HepG2 (cell line): ENCODE measurements around the gene CMC1. TPM values are rescaled to one million over a fixed set of nuclear protein-coding genes. Genes with fewer than 3 reads are reported as not detected.

Experiments used
- ATAC-seq: fragments of 200-7000 bp; cut with Tn5 transposase; 3 replicates; pipeline ENCODE4 v1.9.1; 2020; ENCODE audit warnings: mild to moderate bottlenecking, moderate library complexity
- BruUV-seq: library from RNA; stranded (reverse); fragments of 400-500 nt; replicated peaks from 2 replicates; lab custom pipeline; 2021; lab: Mats Ljungman, UMichigan
- CTCF ChIA-PET: fragments of 300-600 bp; formaldehyde crosslinking; extraction: SDS; loops from one replicate; lab custom pipeline; 2021; ENCODE audit warnings: low total read pairs, inconsistent platforms, low intra/inter-chr PET ratio; lab: Yijun Ruan, JAX
- POLR2A ChIA-PET: fragments of 350-600 bp; sonication (Branson Sonifier 250); formaldehyde crosslinking; loops from one replicate; lab custom pipeline; 2020; ENCODE audit warnings: antibody characterized with exemption, inconsistent platforms; lab: Yijun Ruan, JAX
- DNase-seq: peaks from one replicate; pipeline ENCODE4 v3.0.0-alpha.2; 2015; ENCODE audit warnings: low spot score
- FAIRE-seq: peaks from 3 replicates; lab custom pipeline; 2011; peaks lifted over from hg19 to GRCh38; lab: Jason Lieb, UNC
- H2AFZ ChIP-seq: one replicate; pipeline ENCODE4 v1.6.1; 2011; ENCODE audit warnings: low read length, inconsistent platforms
- H3K27ac ChIP-seq: fragments of 300-600 bp; 3 replicates; pipeline ENCODE4 v1.8.0; 2011; ENCODE audit warnings: mixed run types, mild to moderate bottlenecking, mixed read lengths, low read length, inconsistent platforms; ENCODE audit not compliant: insufficient read depth; ENCODE audit errors: extremely low read length
- H3K27me3 ChIP-seq, 2 experiments: fragments of 200-600 bp in 1 of 2; 2 replicates in 1 of 2; 3 replicates in 1 of 2; pipeline versions ENCODE4 v1.6.0 to v1.8.0; 2011; ENCODE audit warnings: low read length in 2 of 2, mild to moderate bottlenecking in 2 of 2, moderate library complexity in 2 of 2, inconsistent platforms in 1 of 2; ENCODE audit not compliant: insufficient read depth in 2 of 2, control insufficient read depth in 1 of 2
- H3K36me3 ChIP-seq, 2 experiments: fragments of 200-600 bp in 1 of 2; replicated peaks in 1 of 2; 2 replicates in 1 of 2; 3 replicates in 1 of 2; pipeline versions ENCODE4 v1.5.1 to v1.8.0; 2011; ENCODE audit warnings: low read length in 2 of 2, inconsistent platforms in 1 of 2; ENCODE audit not compliant: insufficient read depth in 2 of 2, control insufficient read depth in 1 of 2
- H3K4me1 ChIP-seq: 2 replicates; pipeline ENCODE4 v1.5.1; 2012; ENCODE audit warnings: low read length, inconsistent platforms; ENCODE audit not compliant: insufficient read depth
- H3K4me2 ChIP-seq: 2 replicates; pipeline ENCODE4 v1.6.0; 2011; ENCODE audit warnings: low read depth, low read length, inconsistent platforms
- H3K4me3 ChIP-seq, 3 experiments: fragments of 200-600 bp in 1 of 3; sonication (generic), shearing (Covaris generic) in 1 of 3; replicated peaks in 1 of 3; 2 replicates each; pipeline ENCODE4 v1.5.1; 2011 to 2016; ENCODE audit warnings: low read length in 3 of 3, inconsistent platforms in 2 of 3, low read depth in 2 of 3, mild to moderate bottlenecking in 2 of 3, control low read depth in 1 of 3, mixed read lengths in 1 of 3; ENCODE audit not compliant: insufficient read depth in 1 of 3
- H3K79me2 ChIP-seq: one replicate; pipeline ENCODE4 v1.6.1; 2011; ENCODE audit warnings: low read length, inconsistent platforms; ENCODE audit not compliant: insufficient read depth
- H3K9ac ChIP-seq: 2 replicates; pipeline ENCODE4 v1.6.0; 2011; ENCODE audit warnings: mild to moderate bottlenecking, low read depth, low read length, inconsistent platforms; ENCODE audit not compliant: insufficient read depth
- H3K9me3 ChIP-seq: 2 replicates; pipeline ENCODE4 v1.5.1; 2012; ENCODE audit warnings: mild to moderate bottlenecking, low read length
- H4K20me1 ChIP-seq: 2 replicates; pipeline ENCODE4 v1.6.0; 2011; ENCODE audit warnings: inconsistent platforms, mild to moderate bottlenecking, low read length, moderate library complexity; ENCODE audit not compliant: insufficient read depth
- ATF7 ChIP-seq, 2 experiments: fragments of 450-650 bp in 1 of 2; sonication (generic) in 1 of 2; formaldehyde crosslinking in 1 of 2; IDR thresholded peaks; 2 replicates each; pipeline versions ENCODE4 v1.4.0 to v1.6.1; 2016 to 2020; ENCODE audit warnings: antibody characterized with exemption in 1 of 2, mild to moderate bottlenecking in 1 of 2, missing genetic modification reagents in 1 of 2
- CEBPB ChIP-seq: IDR thresholded peaks from 2 replicates; pipeline ENCODE4 v1.6.1; 2011; ENCODE audit warnings: low read depth, low read length, improper control_type of control experiment, borderline replicate concordance
- ZNF839 ChIP-seq: sonication (generic); formaldehyde crosslinking; IDR thresholded peaks from 2 replicates; pipeline ENCODE4 v1.4.0; 2020; ENCODE audit warnings: missing genetic modification reagents, mild to moderate bottlenecking, borderline replicate concordance
- WGBS: methylation state at CpG from one replicate; pipeline ENCODE4 v1.1.6; 2017; ENCODE audit warnings: low lambda C conversion rate; 5-methylcytosine and 5-hydroxymethylcytosine counted together
- in situ Hi-C: cut with HindIII; loops from 2 replicates; pipeline ENCODE4 v1.10.0; 2017; ENCODE audit warnings: low pct_unique_long_range_greater_than_20kb; ENCODE audit not compliant: extremely low pct_ligation_motif_present
- intact Hi-C: fragments of 100-400 bp; cut with micrococcal nuclease; formaldehyde crosslinking; loops from one replicate; pipeline ENCODE4 v1.10.0; 2022; ENCODE audit not compliant: unreplicated experiment
- polyA plus RNA-seq, 8 experiments: library from polyadenylated mRNA; depleted of rRNA in 3 of 8; stranded (reverse) in 7 of 8; unstranded in 1 of 8; fragments of >200 nt; fragmentation: Illumina TruSeq in 4 of 8; extraction: Trizol in 4 of 8; gene quantifications; 2 replicates each; pipeline versions ENCODE4 v1.2.1 to v1.2.3, GENCODE V29; 2011 to 2016; ENCODE audit warnings: low read depth in 4 of 8, missing spikeins in 1 of 8, mixed read lengths in 1 of 8; ENCODE audit not compliant: insufficient read depth in 1 of 8
- total RNA-seq, 5 experiments: library from RNA; depleted of rRNA; stranded (reverse); fragments of >200 nt; fragmentation: Illumina TruSeq; extraction: Trizol; gene quantifications; 2 replicates each; pipeline ENCODE4 v1.2.3, GENCODE V29; 2016; ENCODE audit warnings: low read depth in 1 of 5
- TF ChIP-seq, protein P1 (sequence below): sonication (generic); formaldehyde crosslinking; IDR thresholded peaks from 2 replicates; pipeline ENCODE4 v1.5.1; 2020; ENCODE audit warnings: missing genetic modification reagents, mild to moderate bottlenecking, borderline replicate concordance
- TF ChIP-seq, protein P2 (sequence below), 2 experiments: fragments of 450-650 bp in 1 of 2; sonication (generic) in 1 of 2; formaldehyde crosslinking; IDR thresholded peaks; 2 replicates each; pipeline versions ENCODE4 v1.5.0 to v1.8.0; 2020 to 2022; ENCODE audit warnings: mild to moderate bottlenecking in 1 of 2, missing genetic modification reagents in 1 of 2

Gene CMC1
- total and polyA plus RNA-seq, 2 of the 13 experiments (the other 11 are each of a cell fraction or from before 2014, with no cell fraction given), result 22.1 to 29.5 TPM

DNA sequence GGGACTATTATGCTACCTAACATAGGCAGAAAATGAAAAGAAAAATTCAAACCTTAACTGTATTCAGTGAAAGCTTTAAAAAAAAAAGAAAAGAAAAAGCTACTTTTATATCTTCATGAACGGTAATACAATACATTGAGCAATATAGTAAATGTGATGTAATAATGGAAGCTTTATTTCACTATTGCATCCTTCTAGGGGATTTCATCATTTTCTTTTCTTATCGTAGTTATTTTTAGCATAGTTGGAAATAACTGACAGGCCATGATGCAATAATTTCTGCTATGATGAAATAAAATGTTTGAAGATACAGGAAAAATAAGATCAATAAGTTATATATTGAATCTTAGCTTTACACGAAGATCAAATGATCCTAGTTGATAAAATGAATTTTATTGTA lies 66.8 kb downstream of the CMC1 start:
- CTCF ChIA-PET, result no interaction called here
- Histone ChIP-seq H3K4me2 (no peak overlapping the region), H3K9ac (no peak overlapping the region), H4K20me1 (no peaks in the 10 kb centered on the region), H3K27ac (no peak overlapping the region), H3K4me1 (no peaks in the 10 kb centered on the region), H3K79me2 (peaks cover 3% of the 10 kb centered on the region), H2AFZ (no peak overlapping the region), H3K4me3 (no peak overlapping the region)
- POLR2A ChIA-PET, result no interaction called here
- intact Hi-C loops, result no loop called here
- no peak for TF ChIP-seq ZNF839 (CRISPR knock-in tag)
- TF ChIP-seq, protein P1, sequence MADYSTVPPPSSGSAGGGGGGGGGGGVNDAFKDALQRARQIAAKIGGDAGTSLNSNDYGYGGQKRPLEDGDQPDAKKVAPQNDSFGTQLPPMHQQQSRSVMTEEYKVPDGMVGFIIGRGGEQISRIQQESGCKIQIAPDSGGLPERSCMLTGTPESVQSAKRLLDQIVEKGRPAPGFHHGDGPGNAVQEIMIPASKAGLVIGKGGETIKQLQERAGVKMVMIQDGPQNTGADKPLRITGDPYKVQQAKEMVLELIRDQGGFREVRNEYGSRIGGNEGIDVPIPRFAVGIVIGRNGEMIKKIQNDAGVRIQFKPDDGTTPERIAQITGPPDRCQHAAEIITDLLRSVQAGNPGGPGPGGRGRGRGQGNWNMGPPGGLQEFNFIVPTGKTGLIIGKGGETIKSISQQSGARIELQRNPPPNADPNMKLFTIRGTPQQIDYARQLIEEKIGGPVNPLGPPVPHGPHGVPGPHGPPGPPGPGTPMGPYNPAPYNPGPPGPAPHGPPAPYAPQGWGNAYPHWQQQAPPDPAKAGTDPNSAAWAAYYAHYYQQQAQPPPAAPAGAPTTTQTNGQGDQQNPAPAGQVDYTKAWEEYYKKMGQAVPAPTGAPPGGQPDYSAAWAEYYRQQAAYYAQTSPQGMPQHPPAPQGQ (CRISPR knock-in tag), result no peak
- TF ChIP-seq, protein P2, sequence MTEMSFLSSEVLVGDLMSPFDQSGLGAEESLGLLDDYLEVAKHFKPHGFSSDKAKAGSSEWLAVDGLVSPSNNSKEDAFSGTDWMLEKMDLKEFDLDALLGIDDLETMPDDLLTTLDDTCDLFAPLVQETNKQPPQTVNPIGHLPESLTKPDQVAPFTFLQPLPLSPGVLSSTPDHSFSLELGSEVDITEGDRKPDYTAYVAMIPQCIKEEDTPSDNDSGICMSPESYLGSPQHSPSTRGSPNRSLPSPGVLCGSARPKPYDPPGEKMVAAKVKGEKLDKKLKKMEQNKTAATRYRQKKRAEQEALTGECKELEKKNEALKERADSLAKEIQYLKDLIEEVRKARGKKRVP (CRISPR knock-in tag; IDR thresholded peaks at IDR 0.05), result peak in 1 of 2 experiments; percentile 32; a peak in 1 of 4 replicates
- TF ChIP-seq CEBPB, result peak; percentile 83; the same call in 1 of the 2 replicates
- TF ChIP-seq ATF7 (IDR thresholded peaks at IDR 0.05), result peak; percentile 69
- no peak for TF ChIP-seq ATF7 (CRISPR knock-in tag; IDR thresholded peaks at IDR 0.05)
- TF ChIP-seq, all 625 proteins: peak for 3
- WGBS, result 97% methylated on average over 3 of the region's 3 CpGs
- Histone ChIP-seq H3K9me3 (no peaks in the 10 kb centered on the region), H3K36me3 (no peaks in the 10 kb centered on the region; a peak in 1 of 5 replicates), H3K27me3 (no peaks in the 10 kb centered on the region; a peak in 1 of 5 replicates)
- FAIRE-seq, result no peak
- in situ Hi-C loops, result no loop called here
- BruUV-seq, result no TSS peak
- no peak for ATAC-seq
- DNase-seq, result no peak
